Measurements from ENCODE around the gene PEAK1. TPM values are rescaled to one million over a fixed set of nuclear protein-coding genes. Genes with fewer than 3 reads are reported as not detected.

Gene PEAK1
- total and polyA plus RNA-seq, 2 donors (not counting 3 experiments of a cell fraction or from before 2014, with no cell fraction given) = 17.9 to 91.9 TPM

GRCh38 chr15:77305953-77306352 lies 114.0 kb downstream of the PEAK1 start:
- POLR2A ChIA-PET = no interaction called here
- no peak for DNase-seq (ENCODE audit: low read depth, low spot score)
- Histone ChIP-seq H2AFZ (ENCODE audit: low read depth, low read length) (no peak overlapping the region), H3K27me3 (ENCODE audit: control insufficient read depth in 2 of 2, insufficient read depth in 2 of 2, low read length in 2 of 2) (no peaks in the 10 kb centered on the region), H3K4me3 (replicated peaks in 1 of 3; ENCODE audit: insufficient read depth in 1 of 3, low read depth in 1 of 3, low read length in 3 of 3) (no peak overlapping the region), H3K4me1 (ENCODE audit: control insufficient read depth, extremely low read depth, insufficient read depth, low read length) (no peaks in the 10 kb centered on the region), H4K20me1 (replicated peaks; ENCODE audit: control insufficient read depth, extremely low read depth, insufficient read depth, low read length) (peaks cover 3% of the 10 kb centered on the region), H3K9me3 (replicated peaks; ENCODE audit: control insufficient read depth, insufficient read depth, low read length) (no peaks in the 10 kb centered on the region), H3K4me2 (ENCODE audit: insufficient read depth, low read length) (no peak overlapping the region), H3K79me2 (ENCODE audit: control insufficient read depth, insufficient read depth, low read length) (peaks cover 43% of the 10 kb centered on the region), H3K36me3 (ENCODE audit: control insufficient read depth in 2 of 2, extremely low read depth in 1 of 2, insufficient read depth in 2 of 2, low read length in 2 of 2) (no peaks in the 10 kb centered on the region), H3K27ac (ENCODE audit: insufficient read depth, low read depth, low read length) (no peak overlapping the region), H3K9me1 (replicated peaks; ENCODE audit: control insufficient read depth, extremely low read depth, insufficient read depth, low read length) (peaks cover 4% of the 10 kb centered on the region), H3K9ac (replicated peaks; ENCODE audit: extremely low read depth, insufficient read depth, low read length) (no peak overlapping the region)
- dilution Hi-C loops (cut with MboI; ENCODE audit: extremely low pct_ligation_motif_present, low sequenced_read_pairs) = no loop called here
- BruUV-seq (replicated peaks) = no TSS peak
- intact Hi-C loops (cut with micrococcal nuclease) = no loop called here
- CTCF ChIA-PET = interaction anchor here (1.1 to 2.4 kb wide), 2 partner anchors 12 to 22 kb away, joined by 3 to 7 read pairs; no protein-coding TSS in a partner anchor
- TF ChIP-seq POLR2AphosphoS5 (IDR thresholded peaks at IDR 0.05; ENCODE audit: insufficient read depth, low read depth, low read length) = no peak
- no peak for TF ChIP-seq JUN (IDR thresholded peaks at IDR 0.05; ENCODE audit: borderline replicate concordance, insufficient read depth, insufficient read length, low read depth)
- no peak for TF ChIP-seq MYC (IDR thresholded peaks at IDR 0.05; ENCODE audit: low read depth, low read length)
- TF ChIP-seq POLR2A (IDR thresholded peaks at IDR 0.05; ENCODE audit: low read depth, low read length) = no peak
- TF ChIP-seq FOS (IDR thresholded peaks at IDR 0.05; ENCODE audit: borderline replicate concordance, insufficient read depth, low read length) = no peak
- TF ChIP-seq EZH2 (IDR thresholded peaks at IDR 0.05; ENCODE audit: borderline replicate concordance, low read depth, low read length, severe bottlenecking) = no peak
- no peak for TF ChIP-seq CTCF (IDR thresholded peaks at IDR 0.05; ENCODE audit: extremely low read depth in 1 of 2, insufficient read depth in 1 of 2, low read depth in 1 of 2, low read length in 2 of 2)
- TF ChIP-seq GATA2 (IDR thresholded peaks at IDR 0.05; ENCODE audit: insufficient read depth, insufficient read length, low read depth, low read length) = no peak
- no peak for TF ChIP-seq MAX (IDR thresholded peaks at IDR 0.05; ENCODE audit: insufficient read depth, insufficient read length)
- FAIRE-seq = no peak
